HG02885 (cell line): Measurements from ENCODE around the gene ATOX1.
"Not testable (repeated sequence)": the region's sequence is repeated elsewhere in the genome, so short reads cannot be mapped to it uniquely, and the experiment has no call there.

Source experiments
- ATAC-seq: cut with Tn5 transposase; IDR thresholded peaks from one replicate; pipeline ENCODE4 v1.9.1; 2021; ENCODE audit warnings: mild to moderate bottlenecking; ENCODE audit not compliant: unreplicated experiment, poor library complexity

The ATOX1 gene

DNA sequence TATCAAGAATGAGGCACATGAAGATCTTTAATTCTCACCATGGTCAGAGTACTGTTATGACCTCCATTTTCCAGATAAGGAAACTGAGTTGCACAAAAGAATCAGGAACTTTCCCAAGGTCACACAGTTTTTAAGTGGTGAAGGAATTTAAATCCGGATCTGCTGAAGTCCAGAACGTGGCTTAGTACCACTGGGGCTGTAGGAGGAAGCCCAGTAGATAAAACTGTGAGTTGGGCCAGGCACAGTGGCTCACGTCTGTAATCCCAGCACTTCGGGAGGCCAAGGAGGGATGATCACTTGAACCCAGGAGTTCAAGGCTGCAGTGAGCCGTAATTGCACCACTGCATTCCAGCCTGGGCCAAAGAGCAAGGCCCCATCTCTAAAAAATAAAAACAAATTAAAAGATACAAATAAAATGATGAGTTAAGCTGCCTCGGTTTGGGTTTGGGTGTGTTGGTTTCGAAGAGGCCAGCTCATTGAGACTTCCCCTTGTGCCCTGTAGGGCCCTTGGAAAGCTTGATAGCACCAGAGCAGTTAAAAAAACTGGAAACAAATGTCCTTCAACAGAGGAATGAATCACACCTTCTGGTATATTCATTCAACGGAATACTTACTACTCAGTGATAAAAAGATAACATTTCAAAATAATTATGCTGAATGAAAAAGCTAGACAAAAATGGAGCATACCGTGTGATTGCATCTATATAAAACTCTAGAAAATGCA is 20.1 kb downstream of the ATOX1 start:
- no peak for ATAC-seq

DNA sequence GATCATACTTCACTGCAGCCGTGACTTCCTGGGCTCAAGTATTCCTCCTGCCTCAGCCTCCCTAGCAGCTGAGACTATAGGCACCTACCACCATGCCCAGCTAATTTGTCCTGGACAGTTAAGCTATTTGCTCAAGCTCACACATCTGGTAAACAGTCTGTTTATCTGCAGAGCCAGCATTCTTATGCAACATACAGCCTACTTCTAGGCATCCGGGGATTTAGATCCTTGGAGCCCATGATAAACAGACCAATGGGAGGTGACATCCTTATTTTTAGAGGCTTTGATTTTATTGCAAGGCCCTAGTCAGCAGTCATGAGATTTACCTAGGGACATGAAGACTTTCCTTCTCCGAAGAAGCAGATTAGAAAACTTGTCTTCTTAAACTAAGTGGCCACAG is 21.0 kb downstream of the ATOX1 start:
- ATAC-seq = no peak

DNA sequence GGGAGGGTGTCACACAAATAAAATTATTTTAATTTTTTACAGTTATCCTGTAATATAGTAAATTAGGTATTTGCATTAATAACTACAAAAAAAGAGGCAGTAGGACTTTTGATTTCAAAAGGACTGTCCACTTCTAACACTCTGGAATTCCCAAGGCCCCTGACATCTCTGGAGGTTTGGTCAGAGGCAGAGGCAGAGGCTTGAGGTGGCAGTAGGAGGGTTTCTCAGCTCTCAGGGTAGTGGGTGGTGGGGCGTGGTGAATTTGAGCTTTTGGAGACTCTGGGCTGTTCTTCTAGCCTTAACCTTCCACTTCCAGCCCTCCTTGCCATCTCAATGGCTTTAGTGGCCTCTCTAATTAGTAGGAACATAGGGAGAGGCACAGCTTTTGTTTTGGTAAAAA is 22.8 kb downstream of the ATOX1 start:
- ATAC-seq = no peak

DNA sequence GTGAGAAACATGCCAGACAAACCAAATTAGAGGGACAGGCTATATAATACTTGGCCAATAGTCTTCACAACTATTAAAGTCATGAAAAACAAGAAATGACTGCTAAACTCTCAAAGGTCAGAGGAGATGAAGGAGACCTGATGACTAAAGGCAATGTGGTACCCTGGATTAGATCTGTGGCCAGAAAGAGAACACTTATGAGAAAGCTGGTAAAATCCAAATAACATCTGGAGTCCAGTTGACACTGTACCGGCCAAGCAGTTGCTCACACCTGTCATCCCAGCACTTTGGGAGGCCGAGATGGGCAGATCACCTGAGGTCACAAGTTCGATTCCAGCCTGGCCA is 24.4 kb downstream of the ATOX1 start:
- ATAC-seq = no peak

DNA sequence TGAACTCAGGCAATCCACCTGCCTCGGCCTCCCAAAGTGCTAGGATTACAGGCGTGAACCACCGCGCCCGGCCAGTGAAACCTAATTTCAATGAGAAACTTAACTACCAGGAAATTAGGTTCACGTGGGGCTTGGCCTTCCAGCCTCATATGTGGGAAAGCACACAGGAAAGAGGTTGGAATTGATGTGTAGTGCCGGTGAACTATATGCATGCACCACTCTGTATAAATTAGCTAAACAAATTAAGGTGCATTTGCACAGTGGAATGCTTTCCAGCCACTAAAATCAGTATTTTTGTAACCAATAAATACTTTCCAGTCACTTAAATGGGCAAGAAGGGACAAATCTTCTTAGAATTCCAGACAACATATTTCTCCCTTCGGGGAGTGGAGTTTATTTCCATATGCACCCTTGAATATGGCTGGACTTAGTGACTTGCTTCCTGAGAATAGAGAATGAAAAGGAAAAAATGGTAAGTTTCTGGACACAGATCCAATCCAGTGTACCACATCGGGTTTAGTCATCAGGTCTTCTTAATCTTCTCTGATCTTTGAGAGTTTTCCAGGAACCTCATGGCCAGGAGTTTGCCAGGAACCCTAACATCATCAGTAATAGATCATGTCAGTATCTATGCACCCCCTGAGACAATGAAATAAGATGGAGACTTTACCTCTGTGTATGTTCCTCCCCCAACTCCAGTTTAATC is 24.9 kb downstream of the ATOX1 start:
- ATAC-seq = no peak

DNA sequence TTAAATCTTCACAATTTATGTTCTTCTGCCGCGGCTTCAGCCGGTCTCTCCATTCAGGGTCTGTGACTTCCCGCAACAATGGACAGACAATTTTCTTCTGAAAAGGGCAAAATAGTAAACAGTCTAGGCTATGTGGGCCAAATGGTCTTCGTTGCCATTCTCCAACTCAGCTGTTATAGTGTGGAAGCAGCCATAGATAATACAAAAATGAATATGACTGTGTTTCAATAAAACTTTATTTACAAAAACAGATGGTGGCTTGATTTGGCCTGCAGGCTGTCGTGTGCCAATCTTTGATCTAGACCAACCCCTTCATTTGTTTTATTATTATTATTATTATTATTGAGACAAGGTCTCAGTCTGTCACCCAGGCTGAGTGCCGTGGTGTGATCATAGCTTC is 28.1 kb downstream of the ATOX1 start:
- no peak for ATAC-seq

DNA sequence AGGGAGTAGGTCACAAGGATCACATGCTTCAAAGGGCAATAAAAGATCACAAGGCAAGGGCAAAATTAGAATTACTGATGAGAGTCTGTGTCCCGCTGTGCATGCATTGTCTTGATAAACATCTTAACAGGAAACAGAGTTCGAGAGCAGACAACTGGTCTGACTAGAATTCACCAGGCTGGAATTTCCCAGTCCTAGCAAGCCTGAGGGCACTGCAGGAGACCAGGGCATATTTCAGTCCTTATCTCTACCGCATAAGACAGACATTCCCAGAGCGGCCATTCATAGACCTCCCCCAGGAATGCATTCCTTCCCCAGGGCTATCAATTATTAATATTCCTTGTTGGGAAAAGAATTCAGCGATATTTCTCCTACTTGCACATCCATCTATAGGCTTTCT is 28.8 kb downstream of the ATOX1 start:
- not testable (repeated sequence) for ATAC-seq

DNA sequence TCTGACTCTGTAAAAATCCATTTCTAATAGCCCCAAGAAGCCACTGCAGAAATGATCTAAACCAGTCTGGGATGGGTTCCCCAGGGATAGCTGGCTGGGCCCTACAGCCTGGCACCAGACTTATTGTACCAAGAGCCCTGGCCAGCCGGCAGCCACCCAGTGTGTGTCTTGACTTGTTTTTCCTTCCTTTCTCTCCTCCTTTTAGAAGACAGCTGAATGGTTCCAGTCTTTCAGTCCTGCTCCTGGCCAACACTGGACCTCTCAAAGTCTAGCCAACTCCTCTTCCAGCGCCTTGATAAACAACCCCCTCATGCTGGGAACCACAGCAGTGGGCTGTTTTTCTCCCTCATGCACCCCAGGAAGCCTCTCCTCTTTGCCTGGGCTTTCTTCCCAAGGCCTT is 34.1 kb downstream of the ATOX1 start:
- no peak for ATAC-seq

DNA sequence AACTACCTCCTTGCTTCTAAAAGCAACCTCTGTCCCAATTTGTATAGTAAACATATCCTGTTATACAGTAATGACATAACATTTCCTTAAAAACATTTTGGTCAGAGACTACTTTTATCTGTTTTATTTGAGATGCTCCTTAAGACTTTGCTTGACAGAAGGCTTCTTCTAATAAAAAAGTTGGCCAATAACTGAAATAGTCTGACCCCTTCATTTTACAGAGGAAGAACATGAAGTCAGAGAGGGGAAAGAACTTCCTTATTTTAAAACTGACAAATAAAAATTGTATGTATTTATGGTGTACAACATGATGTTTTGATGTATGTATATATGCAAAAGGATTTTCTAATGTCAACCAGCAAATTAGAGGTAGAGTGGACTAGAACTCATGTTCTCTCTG is 35.9 kb downstream of the ATOX1 start:
- no peak for ATAC-seq

DNA sequence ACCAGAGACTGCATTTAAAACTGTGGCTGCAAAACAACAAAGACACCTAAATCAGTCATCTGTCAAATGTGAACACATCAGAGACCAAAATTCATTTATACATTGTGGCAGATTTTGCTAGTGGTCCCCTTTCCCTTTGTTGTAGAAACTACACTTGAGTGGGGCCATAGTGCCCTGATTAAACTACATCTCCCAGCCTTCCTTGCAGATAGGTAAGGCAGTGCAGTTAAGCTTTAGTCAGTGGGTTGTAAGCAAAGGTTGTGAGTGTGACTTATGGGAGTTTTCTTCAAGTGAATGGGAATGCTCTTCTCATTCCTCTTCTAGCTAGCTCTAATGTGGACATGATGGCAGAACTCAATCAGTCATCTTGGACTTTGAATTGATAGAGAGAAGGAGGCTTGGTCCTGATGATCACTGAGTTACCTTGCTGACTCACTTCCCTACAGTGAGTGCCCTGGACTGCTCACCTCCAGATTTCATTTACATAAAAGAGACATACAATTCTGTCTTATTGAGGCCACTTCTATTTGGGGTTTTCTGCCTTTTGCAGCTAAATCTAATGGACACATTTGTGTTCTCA is 36.5 kb downstream of the ATOX1 start:
- ATAC-seq = peak; percentile 24

DNA sequence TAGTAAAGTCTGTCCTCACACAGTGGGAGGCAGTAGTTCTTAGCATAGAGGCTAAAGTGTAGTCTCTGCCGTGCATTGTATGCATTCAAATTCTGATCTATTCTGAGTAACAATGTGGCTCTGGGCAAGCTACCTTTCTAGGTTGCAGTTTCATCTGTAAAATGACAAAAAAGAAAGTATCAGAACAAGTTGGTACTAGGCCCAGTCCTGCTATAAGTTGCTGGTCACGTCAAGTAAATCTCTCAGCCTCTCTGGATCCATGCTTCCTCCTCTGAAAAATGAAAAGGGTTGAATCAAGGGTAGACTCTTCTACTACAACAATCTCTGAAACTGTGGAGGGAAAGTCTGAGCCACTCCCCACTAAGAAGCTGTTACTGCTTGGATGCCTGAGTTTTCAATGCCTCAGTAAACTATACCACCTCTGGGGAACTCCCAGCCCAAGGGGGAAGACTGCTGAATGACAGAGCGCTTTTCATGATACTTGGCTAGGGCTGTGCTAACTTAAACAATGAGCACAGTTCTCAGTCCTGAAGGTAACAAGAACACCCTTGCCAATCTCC is 37.3 kb downstream of the ATOX1 start:
- peak; percentile 85 for ATAC-seq

DNA sequence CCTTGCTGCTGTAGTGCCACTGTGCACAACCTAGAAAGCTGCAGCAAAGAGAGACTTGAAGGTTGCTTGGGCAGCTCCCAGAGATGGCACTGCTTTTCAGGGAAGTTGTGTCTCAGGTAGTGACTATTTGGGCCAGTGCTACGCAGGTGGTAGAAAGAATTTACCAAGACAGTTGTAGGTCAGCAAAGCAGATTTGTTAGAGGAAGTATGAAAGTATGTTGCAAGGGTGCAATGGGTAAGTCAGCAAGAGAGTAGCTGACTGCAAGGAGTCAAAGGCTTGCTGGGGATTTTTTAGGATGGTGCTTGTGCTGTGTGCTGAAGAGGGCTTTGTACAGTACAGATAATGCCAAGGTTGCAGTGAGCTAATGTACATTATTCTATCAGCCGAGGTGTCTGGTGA is 38.2 kb downstream of the ATOX1 start:
- no peak for ATAC-seq

DNA sequence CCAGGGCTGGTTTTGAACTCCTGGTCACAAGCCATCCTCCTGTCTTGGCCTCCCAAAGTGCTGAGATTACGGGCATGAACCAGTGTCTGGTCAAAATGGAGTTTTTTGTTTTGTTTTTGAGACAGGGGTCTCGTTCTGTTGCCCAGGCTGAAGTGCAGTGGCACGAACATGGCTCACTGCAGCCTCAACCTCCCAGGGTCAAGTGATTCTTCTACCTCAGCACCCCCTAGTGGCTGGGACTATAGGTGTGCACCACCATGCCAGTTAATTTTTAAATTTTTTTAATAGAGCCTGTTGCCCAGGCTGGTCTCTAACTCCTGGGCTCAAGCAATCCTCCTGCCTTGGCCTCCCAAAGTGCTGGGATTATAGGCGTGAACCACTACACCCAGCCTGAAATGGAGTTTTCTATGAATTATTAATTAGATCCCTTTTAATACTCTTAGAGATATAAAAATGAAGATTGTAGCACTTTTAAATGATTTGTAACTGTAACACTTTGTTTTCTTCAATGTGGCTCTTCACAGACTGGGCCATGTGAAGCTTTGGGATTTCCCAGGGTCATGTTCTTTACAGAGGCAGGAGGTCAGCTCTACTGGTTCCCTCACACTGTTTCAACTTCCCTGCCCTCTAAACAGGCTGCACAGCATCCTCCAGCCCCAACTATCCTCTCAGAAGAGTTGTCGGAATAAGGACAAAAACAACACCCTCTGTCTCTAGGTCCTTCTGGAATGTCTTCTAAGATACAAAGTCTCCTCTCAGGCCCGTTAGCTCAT is 39.0 kb downstream of the ATOX1 start:
- no peak for ATAC-seq

DNA sequence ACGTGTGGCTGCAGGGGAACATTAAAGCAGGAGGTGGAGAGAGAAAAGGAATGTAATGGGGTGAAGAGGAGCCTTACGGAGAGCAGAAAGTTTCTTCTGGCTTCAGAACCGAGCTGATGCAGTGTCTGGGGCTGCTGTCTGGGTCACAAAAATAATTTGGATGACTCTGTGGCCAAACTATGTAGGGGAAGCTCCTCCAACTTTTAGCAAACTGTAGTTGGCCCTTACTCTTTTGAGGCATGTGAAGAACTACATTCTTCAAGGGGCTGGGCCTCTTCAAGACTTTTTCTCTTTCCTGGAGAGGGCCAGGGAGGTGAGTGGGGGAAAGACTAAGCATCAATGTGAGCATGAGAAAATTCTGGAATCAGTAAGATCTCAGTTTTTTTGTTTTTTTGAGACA is 39.8 kb downstream of the ATOX1 start:
- no peak for ATAC-seq

DNA sequence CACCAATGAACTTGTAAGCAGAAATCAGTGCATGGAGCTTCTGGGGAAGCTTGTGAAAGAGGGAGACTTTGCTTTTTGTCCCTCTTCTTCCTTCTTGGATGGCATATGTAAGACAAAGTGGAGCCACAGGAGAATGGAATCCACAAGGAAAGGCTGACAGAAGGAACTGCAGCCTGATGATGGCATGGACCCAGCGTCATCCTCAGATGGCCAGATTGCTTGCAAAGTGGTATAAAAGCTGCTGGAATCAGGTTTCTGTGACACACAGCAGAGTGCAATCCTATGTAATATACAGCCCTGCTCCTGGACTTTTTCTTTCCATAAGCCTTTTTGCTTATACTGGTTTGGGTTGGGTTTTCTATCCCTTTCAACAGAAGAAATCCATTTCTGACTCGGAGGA is 40.3 kb downstream of the ATOX1 start:
- ATAC-seq = no peak

DNA sequence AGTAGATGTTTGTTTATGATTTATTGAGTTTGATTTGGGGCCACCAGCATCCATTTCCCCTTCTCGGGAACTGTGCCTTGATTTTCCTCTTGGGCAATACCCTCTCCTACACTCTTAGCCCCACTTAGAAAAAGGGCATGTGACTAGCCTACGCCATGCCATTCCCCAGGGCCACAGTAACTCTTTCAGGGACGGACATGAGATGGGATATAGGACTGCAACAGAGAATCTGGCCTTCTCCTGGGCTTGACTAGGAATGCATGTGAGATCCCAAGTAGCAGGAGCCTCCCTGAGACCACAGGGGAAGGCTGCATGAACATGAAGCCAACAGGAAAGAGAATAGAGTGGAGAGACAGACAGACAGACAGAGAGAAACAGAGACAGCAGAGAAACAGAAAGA is 41.0 kb downstream of the ATOX1 start:
- no peak for ATAC-seq

DNA sequence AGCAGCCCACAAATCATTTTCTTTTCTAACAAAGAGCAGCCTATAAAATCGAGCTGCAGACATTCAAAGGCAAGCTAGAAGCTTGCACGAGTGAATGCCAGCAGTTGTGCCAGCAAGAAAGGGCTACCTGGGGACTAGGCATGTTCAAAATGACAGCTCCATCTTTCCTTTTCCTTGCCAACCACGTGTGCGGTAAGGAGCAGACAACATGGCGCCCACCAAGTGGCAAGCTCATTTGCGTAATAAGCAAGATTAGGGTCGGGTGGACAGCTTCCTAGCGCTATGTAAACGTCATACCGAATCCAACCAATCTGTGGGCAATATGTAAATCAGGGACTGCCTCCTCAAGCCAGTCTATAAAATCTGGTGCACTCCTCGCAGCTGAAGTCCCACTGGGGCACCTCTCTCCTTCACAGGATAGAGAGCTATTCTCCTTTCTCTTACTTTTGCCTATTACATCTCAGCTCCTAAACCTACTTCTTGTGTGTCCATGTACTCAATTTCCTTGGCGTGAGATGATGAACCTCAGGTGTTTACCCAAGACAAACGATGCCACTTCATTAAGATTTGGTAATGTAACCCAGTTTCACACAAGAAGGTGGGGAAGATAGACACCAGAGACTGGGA is 49.2 kb downstream of the ATOX1 start:
- no peak for ATAC-seq

DNA sequence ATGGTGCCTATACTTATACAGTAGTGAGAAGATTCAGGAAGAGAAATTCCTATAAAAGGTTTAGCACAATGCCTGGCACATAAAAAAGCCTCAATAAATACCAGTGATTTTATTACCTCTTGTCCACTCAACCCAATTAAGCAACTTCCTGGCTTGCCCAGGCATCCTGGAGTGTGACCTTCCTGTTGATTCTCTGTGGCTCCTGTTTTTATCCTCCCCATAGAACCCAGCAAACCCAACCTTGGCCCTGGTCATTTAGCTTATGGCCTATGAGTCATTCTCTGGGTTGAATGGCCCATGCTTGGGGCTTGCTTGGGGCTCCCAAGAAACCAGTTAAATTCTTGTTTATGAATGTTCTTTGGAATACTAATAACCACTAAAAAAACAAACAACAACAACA is 50.3 kb downstream of the ATOX1 start:
- ATAC-seq = no peak

DNA sequence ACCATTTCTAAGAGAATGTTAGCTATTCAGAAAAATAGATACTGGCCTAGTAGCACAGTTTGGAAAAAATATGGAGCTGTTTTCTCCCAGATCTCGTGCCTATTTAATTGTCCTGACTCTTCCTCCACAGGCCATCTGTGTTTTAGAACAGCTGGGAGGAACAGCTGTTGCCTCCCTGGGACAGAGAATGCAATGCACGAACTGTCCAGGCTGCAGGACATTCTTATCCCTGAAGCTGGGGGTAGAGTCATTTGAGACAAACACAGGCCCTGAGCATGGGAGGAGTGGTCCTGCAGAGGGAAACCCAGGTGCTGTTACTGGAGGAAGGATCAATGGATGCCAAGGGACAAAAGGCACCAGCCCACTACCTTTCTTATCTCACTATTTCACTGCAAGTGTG is 50.9 kb downstream of the ATOX1 start:
- ATAC-seq = no peak

DNA sequence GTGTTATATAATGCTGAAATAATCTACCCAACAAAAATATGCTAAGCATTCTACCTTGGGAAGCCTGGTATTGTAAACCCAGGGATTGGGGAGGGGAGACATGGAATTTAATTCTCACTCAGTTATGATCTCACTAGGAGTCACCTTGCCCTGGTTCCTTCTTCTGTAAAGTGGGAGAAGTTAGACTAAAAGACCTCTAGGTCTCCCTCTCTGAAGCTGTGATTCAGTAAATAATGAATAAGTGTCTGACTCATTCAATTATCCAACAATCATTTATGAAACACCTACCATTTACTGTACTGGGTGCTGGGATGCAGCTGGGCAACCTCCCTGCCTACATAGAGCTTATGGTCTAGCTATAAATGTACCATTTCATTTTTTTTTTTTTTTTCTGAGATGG is 51.5 kb downstream of the ATOX1 start:
- no peak for ATAC-seq
